HepG2 (cell line): Measurements from ENCODE around the gene TFF1. TPM values are rescaled to one million over a fixed set of nuclear protein-coding genes. Genes with fewer than 3 reads are reported as not detected.

Experiments
- AHR ChIP-seq: IDR thresholded peaks from 2 replicates; pipeline ENCODE4 v1.6.1; 2018; ENCODE audit warnings: missing genetic modification reagents, missing compliant biosample characterization
- CENPX ChIP-seq: sonication (generic); formaldehyde crosslinking; IDR thresholded peaks from 2 replicates; pipeline ENCODE4 v1.9.0; 2021; ENCODE audit warnings: mild to moderate bottlenecking, missing genetic modification reagents, moderate library complexity
- DNMT1 ChIP-seq: sonication (generic); formaldehyde crosslinking; IDR thresholded peaks from 2 replicates; pipeline ENCODE4 v1.5.1; 2020; ENCODE audit warnings: mild to moderate bottlenecking, missing genetic modification reagents
- HNRNPK ChIP-seq: fragments of 200-400 bp; formaldehyde crosslinking; IDR thresholded peaks from 2 replicates; pipeline ENCODE4 v1.6.1; 2018; ENCODE audit warnings: low read length, low read depth, moderate library complexity, mild to moderate bottlenecking; ENCODE audit not compliant: poor library complexity, severe bottlenecking
- KLF11 ChIP-seq: IDR thresholded peaks from 2 replicates; pipeline ENCODE4 v1.6.1; 2016; ENCODE audit warnings: missing compliant biosample characterization
- NR2F6 ChIP-seq, 2 experiments: IDR thresholded peaks; 2 replicates each; pipeline ENCODE4 v1.6.1; 2016; ENCODE audit warnings: antibody characterized with exemption in 1 of 2, mild to moderate bottlenecking in 1 of 2
- NRL ChIP-seq: sonication (generic); formaldehyde crosslinking; IDR thresholded peaks from 2 replicates; pipeline ENCODE4 v1.5.0; 2020; ENCODE audit warnings: missing genetic modification reagents, mild to moderate bottlenecking, moderate library complexity, borderline replicate concordance
- SIX4 ChIP-seq: sonication (generic); formaldehyde crosslinking; IDR thresholded peaks from 2 replicates; pipeline ENCODE4 v1.4.0; 2020; ENCODE audit warnings: missing genetic modification reagents
- THAP11 ChIP-seq: IDR thresholded peaks from 2 replicates; pipeline ENCODE4 v1.6.1; 2016; ENCODE audit warnings: missing biosample characterization, missing genetic modification reagents
- ZMYM3 ChIP-seq: sonication (generic); formaldehyde crosslinking; IDR thresholded peaks from 2 replicates; pipeline ENCODE4 v1.5.1; 2020; ENCODE audit warnings: mild to moderate bottlenecking, missing genetic modification reagents
- ZNF557 ChIP-seq: sonication (generic); formaldehyde crosslinking; IDR thresholded peaks from 2 replicates; pipeline ENCODE4 v1.4.0; 2020; ENCODE audit warnings: missing genetic modification reagents
- ZNF768 ChIP-seq: sonication (generic); formaldehyde crosslinking; IDR thresholded peaks from 2 replicates; pipeline ENCODE4 v1.4.0; 2020; ENCODE audit warnings: missing genetic modification reagents
- polyA plus RNA-seq, 8 experiments: library from polyadenylated mRNA; depleted of rRNA in 3 of 8; stranded (reverse) in 7 of 8; unstranded in 1 of 8; fragments of >200 nt; fragmentation: Illumina TruSeq in 4 of 8; extraction: Trizol in 4 of 8; gene quantifications; 2 replicates each; pipeline versions ENCODE4 v1.2.1 to v1.2.3, GENCODE V29; 2011 to 2016; ENCODE audit warnings: low read depth in 4 of 8, missing spikeins in 1 of 8, mixed read lengths in 1 of 8; ENCODE audit not compliant: insufficient read depth in 1 of 8
- total RNA-seq, 5 experiments: library from RNA; depleted of rRNA; stranded (reverse); fragments of >200 nt; fragmentation: Illumina TruSeq; extraction: Trizol; gene quantifications; 2 replicates each; pipeline ENCODE4 v1.2.3, GENCODE V29; 2016; ENCODE audit warnings: low read depth in 1 of 5
- TF ChIP-seq, protein P1 (sequence below): sonication (generic); formaldehyde crosslinking; IDR thresholded peaks from 2 replicates; pipeline ENCODE4 v1.4.0; 2020; ENCODE audit warnings: missing genetic modification reagents
- TF ChIP-seq, protein P2 (sequence below): sonication (generic); formaldehyde crosslinking; IDR thresholded peaks from one replicate; pipeline ENCODE4 v1.5.1; 2020; ENCODE audit warnings: mild to moderate bottlenecking, missing genetic modification reagents; ENCODE audit errors: not compliant biosample characterization
- TF ChIP-seq, protein P3 (sequence below): sonication (generic); formaldehyde crosslinking; IDR thresholded peaks from 2 replicates; pipeline ENCODE4 v1.4.0; 2020; ENCODE audit warnings: missing genetic modification reagents
- TF ChIP-seq, protein P4 (sequence below): sonication (generic); formaldehyde crosslinking; IDR thresholded peaks from 2 replicates; pipeline ENCODE4 v1.5.0; 2020; ENCODE audit warnings: mild to moderate bottlenecking, missing genetic modification reagents

The TFF1 gene
- total and polyA plus RNA-seq, 2 of the 13 experiments (the other 11 are each of a cell fraction or from before 2014, with no cell fraction given): 0.24 to 19.4 TPM

DNA sequence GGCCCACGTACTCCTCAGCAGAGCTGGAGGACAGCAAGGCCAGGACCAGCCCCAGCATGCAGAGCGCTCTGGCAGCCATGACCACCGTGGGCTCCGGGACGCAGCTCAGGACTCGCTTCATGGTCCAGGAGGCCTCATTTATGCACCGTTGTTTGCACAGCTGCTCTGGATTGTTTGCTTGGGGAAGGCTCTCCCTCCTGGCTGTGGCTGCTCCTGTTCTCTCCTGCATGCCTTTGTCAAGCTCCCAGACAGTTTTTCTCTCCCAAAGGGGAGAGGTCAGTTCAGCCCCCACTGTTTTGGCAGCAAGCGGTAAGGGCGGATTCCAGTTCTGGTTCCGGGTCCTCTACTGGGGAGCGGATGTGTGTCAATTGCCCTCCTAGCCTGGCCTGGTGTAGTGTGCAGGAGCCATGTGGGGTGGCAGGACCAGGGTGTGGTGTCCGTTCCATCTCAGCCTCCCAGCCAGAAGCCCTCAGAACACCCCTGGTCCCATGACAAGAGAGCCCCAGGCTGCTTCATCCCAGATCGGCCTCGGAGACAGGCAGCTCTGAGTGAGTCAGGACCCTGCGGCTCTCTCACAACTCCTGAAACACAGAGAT lies 50.9 kb downstream of the TFF1 start, which contains the start of gene TFF3 (continued):
- peak; percentile 47; the same call in 1 of the 2 replicates for TF ChIP-seq NR2F6 (IDR thresholded peaks at IDR 0.05)
- TF ChIP-seq NR2F6 (CRISPR knock-in tag; IDR thresholded peaks at IDR 0.05): peak; percentile 79
- peak; percentile 71; the same call in 1 of the 2 replicates for TF ChIP-seq NRL (CRISPR knock-in tag)
- peak; percentile 85 for TF ChIP-seq ZMYM3 (CRISPR knock-in tag)
- TF ChIP-seq KLF11 (CRISPR knock-in tag): no peak
- TF ChIP-seq, protein P1, sequence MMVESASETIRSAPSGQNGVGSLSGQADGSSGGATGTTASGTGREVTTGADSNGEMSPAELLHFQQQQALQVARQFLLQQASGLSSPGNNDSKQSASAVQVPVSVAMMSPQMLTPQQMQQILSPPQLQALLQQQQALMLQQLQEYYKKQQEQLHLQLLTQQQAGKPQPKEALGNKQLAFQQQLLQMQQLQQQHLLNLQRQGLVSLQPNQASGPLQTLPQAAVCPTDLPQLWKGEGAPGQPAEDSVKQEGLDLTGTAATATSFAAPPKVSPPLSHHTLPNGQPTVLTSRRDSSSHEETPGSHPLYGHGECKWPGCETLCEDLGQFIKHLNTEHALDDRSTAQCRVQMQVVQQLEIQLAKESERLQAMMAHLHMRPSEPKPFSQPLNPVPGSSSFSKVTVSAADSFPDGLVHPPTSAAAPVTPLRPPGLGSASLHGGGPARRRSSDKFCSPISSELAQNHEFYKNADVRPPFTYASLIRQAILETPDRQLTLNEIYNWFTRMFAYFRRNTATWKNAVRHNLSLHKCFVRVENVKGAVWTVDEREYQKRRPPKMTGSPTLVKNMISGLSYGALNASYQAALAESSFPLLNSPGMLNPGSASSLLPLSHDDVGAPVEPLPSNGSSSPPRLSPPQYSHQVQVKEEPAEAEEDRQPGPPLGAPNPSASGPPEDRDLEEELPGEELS (CRISPR knock-in tag): peak; percentile 78
- TF ChIP-seq, protein P2, sequence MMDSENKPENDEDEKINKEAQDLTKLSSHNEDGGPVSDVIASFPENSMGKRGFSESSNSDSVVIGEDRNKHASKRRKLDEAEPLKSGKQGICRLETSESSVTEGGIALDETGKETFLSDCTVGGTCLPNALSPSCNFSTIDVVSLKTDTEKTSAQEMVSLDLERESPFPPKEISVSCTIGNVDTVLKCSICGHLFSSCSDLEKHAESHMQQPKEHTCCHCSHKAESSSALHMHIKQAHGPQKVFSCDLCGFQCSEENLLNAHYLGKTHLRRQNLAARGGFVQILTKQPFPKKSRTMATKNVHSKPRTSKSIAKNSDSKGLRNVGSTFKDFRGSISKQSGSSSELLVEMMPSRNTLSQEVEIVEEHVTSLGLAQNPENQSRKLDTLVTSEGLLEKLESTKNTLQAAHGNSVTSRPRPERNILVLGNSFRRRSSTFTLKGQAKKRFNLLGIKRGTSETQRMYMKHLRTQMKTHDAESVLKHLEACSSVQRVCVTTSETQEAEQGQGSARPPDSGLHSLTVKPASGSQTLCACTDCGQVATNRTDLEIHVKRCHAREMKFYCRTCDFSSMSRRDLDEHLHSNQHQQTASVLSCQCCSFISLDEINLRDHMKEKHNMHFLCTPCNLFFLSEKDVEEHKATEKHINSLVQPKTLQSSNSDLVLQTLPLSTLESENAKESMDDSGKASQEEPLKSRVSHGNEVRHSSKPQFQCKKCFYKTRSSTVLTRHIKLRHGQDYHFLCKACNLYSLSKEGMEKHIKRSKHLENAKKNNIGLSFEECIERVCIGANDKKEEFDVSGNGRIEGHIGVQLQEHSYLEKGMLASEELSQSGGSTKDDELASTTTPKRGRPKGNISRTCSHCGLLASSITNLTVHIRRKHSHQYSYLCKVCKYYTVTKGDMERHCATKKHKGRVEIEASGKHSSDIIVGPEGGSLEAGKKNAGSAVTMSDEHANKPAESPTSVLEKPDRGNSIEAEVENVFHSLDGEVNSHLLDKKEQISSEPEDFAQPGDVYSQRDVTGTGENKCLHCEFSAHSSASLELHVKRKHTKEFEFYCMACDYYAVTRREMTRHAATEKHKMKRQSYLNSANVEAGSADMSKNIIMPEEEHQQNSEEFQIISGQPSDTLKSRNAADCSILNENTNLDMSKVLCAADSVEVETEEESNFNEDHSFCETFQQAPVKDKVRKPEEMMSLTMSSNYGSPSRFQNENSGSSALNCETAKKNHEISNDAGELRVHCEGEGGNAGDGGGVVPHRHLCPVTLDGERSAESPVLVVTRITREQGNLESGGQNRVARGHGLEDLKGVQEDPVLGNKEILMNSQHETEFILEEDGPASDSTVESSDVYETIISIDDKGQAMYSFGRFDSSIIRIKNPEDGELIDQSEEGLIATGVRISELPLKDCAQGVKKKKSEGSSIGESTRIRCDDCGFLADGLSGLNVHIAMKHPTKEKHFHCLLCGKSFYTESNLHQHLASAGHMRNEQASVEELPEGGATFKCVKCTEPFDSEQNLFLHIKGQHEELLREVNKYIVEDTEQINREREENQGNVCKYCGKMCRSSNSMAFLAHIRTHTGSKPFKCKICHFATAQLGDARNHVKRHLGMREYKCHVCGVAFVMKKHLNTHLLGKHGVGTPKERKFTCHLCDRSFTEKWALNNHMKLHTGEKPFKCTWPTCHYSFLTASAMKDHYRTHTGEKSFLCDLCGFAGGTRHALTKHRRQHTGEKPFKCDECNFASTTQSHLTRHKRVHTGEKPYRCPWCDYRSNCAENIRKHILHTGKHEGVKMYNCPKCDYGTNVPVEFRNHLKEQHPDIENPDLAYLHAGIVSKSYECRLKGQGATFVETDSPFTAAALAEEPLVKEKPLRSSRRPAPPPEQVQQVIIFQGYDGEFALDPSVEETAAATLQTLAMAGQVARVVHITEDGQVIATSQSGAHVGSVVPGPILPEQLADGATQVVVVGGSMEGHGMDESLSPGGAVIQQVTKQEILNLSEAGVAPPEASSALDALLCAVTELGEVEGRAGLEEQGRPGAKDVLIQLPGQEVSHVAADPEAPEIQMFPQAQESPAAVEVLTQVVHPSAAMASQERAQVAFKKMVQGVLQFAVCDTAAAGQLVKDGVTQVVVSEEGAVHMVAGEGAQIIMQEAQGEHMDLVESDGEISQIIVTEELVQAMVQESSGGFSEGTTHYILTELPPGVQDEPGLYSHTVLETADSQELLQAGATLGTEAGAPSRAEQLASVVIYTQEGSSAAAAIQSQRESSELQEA (CRISPR knock-in tag): no peak
- no peak for TF ChIP-seq THAP11 (CRISPR knock-in tag)
- no peak for TF ChIP-seq SIX4 (CRISPR knock-in tag)
- TF ChIP-seq, protein P3, sequence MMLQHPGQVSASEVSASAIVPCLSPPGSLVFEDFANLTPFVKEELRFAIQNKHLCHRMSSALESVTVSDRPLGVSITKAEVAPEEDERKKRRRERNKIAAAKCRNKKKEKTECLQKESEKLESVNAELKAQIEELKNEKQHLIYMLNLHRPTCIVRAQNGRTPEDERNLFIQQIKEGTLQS (CRISPR knock-in tag): no peak
- TF ChIP-seq DNMT1 (CRISPR knock-in tag): no peak
- no peak for TF ChIP-seq ZNF557 (CRISPR knock-in tag)
- no peak for TF ChIP-seq AHR (CRISPR knock-in tag)
- TF ChIP-seq HNRNPK: no peak
- peak; percentile 74; the same call in 1 of the 2 replicates for TF ChIP-seq ZNF768 (CRISPR knock-in tag)
- TF ChIP-seq, protein P4, sequence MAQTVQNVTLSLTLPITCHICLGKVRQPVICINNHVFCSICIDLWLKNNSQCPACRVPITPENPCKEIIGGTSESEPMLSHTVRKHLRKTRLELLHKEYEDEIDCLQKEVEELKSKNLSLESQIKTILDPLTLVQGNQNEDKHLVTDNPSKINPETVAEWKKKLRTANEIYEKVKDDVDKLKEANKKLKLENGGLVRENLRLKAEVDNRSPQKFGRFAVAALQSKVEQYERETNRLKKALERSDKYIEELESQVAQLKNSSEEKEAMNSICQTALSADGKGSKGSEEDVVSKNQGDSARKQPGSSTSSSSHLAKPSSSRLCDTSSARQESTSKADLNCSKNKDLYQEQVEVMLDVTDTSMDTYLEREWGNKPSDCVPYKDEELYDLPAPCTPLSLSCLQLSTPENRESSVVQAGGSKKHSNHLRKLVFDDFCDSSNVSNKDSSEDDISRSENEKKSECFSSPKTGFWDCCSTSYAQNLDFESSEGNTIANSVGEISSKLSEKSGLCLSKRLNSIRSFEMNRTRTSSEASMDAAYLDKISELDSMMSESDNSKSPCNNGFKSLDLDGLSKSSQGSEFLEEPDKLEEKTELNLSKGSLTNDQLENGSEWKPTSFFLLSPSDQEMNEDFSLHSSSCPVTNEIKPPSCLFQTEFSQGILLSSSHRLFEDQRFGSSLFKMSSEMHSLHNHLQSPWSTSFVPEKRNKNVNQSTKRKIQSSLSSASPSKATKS (CRISPR knock-in tag): no peak
- TF ChIP-seq CENPX (CRISPR knock-in tag): no peak
